ENCODE data around the gene C2CD3. TPM values are rescaled to one million over a fixed set of nuclear protein-coding genes. Genes with fewer than 3 reads are reported as not detected.
A peak's percentile ranks its signal among the peaks of the same experiment; 100 is the strongest.

C2CD3 gene
- total RNA-seq: 10 to 100 TPM; 18.7 to 23.4 TPM
- polyA plus RNA-seq (ENCODE audit: insufficient read length in 2 of 2): 10 to 100 TPM; 22.1 to 22.8 TPM
- long read RNA-seq, donor 1, partial matches to known transcripts: 29 of 50 reads
- long read RNA-seq, donor 1, other reads (novel, unspliced or antisense): 21 of 50 reads
- long read RNA-seq, donor 2: 0 reads
- long read RNA-seq, donor 3: 0 reads
- long read RNA-seq, donor 4: 0 reads

GRCh38 chr11:74170694-74171629 is at the start of gene C2CD3, which contains the start of gene PPME1:
TSS of gene C2CD3 (minus strand) at chr11:74171002. CDS start at chr11:74170792, 210 bp downstream.
TSS of gene PPME1 (plus strand) at chr11:74171289. CDS start at chr11:74171422, 133 bp downstream.
- DNase-seq (ENCODE audit: low read depth in 4 of 6, low spot score in 6 of 6): peak; percentile 95 to 100 (median 99)
- peak within 1 kb of the TSS; percentile 94 for H3K4me3 ChIP-seq (ENCODE audit: low read depth, low read length)
- H3K27me3 ChIP-seq (ENCODE audit: control insufficient read depth, insufficient read depth, low read length): no peaks in the 10 kb centered on the region
- H3K27ac ChIP-seq (ENCODE audit: low read depth, low read length): peak within 1 kb of the TSS; percentile 90
- no peaks in the 10 kb centered on the region for H3K4me1 ChIP-seq (ENCODE audit: control insufficient read depth, insufficient read depth, low read length)
- H3K36me3 ChIP-seq (ENCODE audit: control insufficient read depth, insufficient read depth, low read length): peaks cover 2% of the 10 kb centered on the region
- WGBS (ENCODE audit: insufficient coverage): under 1% methylated on average over 61 of the region's 68 CpGs
- no peaks in the 10 kb centered on the region for H3K9me3 ChIP-seq (ENCODE audit: control insufficient read depth, insufficient read depth, low read length)

GRCh38 chr11:74220376-74220775 is 49.6 kb upstream of the C2CD3 start:
- Histone ChIP-seq H3K4me3 (ENCODE audit: low read depth, low read length) (no peak overlapping the region), H3K36me3 (ENCODE audit: control insufficient read depth, insufficient read depth, low read length) (peaks cover 3% of the 10 kb centered on the region), H3K4me1 (ENCODE audit: control insufficient read depth, insufficient read depth, low read length) (no peaks in the 10 kb centered on the region), H3K9me3 (ENCODE audit: control insufficient read depth, insufficient read depth, low read length) (peaks cover 1% of the 10 kb centered on the region), H3K27ac (ENCODE audit: low read depth, low read length) (no peak overlapping the region), H3K27me3 (ENCODE audit: control insufficient read depth, insufficient read depth, low read length) (no peaks in the 10 kb centered on the region)
- WGBS (ENCODE audit: insufficient coverage): 100% methylated on average over 1 of the region's 1 CpG
- no peak for DNase-seq (ENCODE audit: low read depth in 4 of 6, low spot score in 6 of 6)

GRCh38 chr11:74212533-74212932 is 41.7 kb upstream of the C2CD3 start:
- no peak overlapping the region for H3K4me3 ChIP-seq (ENCODE audit: low read depth, low read length)
- H3K36me3 ChIP-seq (ENCODE audit: control insufficient read depth, insufficient read depth, low read length): peaks cover 10% of the 10 kb centered on the region
- 89% methylated on average over 1 of the region's 2 CpGs for WGBS (ENCODE audit: insufficient coverage)

GRCh38 chr11:74208507-74208906 is 37.7 kb upstream of the C2CD3 start:
- no peaks in the 10 kb centered on the region for H3K9me3 ChIP-seq (ENCODE audit: control insufficient read depth, insufficient read depth, low read length)

More at GRCh38 chr11:74212533-74212932, 41.7 kb upstream of the C2CD3 start:
- no peaks in the 10 kb centered on the region for H3K4me1 ChIP-seq (ENCODE audit: control insufficient read depth, insufficient read depth, low read length)
- no peaks in the 10 kb centered on the region for H3K27me3 ChIP-seq (ENCODE audit: control insufficient read depth, insufficient read depth, low read length)
- H3K9me3 ChIP-seq (ENCODE audit: control insufficient read depth, insufficient read depth, low read length): no peaks in the 10 kb centered on the region
- no peak overlapping the region for H3K27ac ChIP-seq (ENCODE audit: low read depth, low read length)
- no peak for DNase-seq (ENCODE audit: low read depth in 4 of 6, low spot score in 6 of 6)

GRCh38 chr11:74206746-74207145 is 35.9 kb upstream of the C2CD3 start:
- DNase-seq (ENCODE audit: low read depth in 4 of 6, low spot score in 6 of 6): no peak
- Histone ChIP-seq H3K9me3 (ENCODE audit: control insufficient read depth, insufficient read depth, low read length) (no peaks in the 10 kb centered on the region), H3K36me3 (ENCODE audit: control insufficient read depth, insufficient read depth, low read length) (peaks cover 4% of the 10 kb centered on the region), H3K27ac (ENCODE audit: low read depth, low read length) (no peak overlapping the region), H3K27me3 (ENCODE audit: control insufficient read depth, insufficient read depth, low read length) (no peaks in the 10 kb centered on the region), H3K4me1 (ENCODE audit: control insufficient read depth, insufficient read depth, low read length) (no peaks in the 10 kb centered on the region), H3K4me3 (ENCODE audit: low read depth, low read length) (no peak overlapping the region)
- 100% methylated on average over 1 of the region's 1 CpG for WGBS (ENCODE audit: insufficient coverage)

More at GRCh38 chr11:74208507-74208906, 37.7 kb upstream of the C2CD3 start:
- peaks cover 10% of the 10 kb centered on the region for H3K36me3 ChIP-seq (ENCODE audit: control insufficient read depth, insufficient read depth, low read length)
- no peak for DNase-seq (ENCODE audit: low read depth in 4 of 6, low spot score in 6 of 6)
- H3K27me3 ChIP-seq (ENCODE audit: control insufficient read depth, insufficient read depth, low read length): no peaks in the 10 kb centered on the region
- no peaks in the 10 kb centered on the region for H3K4me1 ChIP-seq (ENCODE audit: control insufficient read depth, insufficient read depth, low read length)
- no peak overlapping the region for H3K27ac ChIP-seq (ENCODE audit: low read depth, low read length)
- H3K4me3 ChIP-seq (ENCODE audit: low read depth, low read length): no peak overlapping the region

GRCh38 chr11:74205181-74205580 is 34.4 kb upstream of the C2CD3 start:
- no peak overlapping the region for H3K4me3 ChIP-seq (ENCODE audit: low read depth, low read length)
- WGBS (ENCODE audit: insufficient coverage): no CpG with 5 or more reads among the region's 1 CpG
- no peaks in the 10 kb centered on the region for H3K27me3 ChIP-seq (ENCODE audit: control insufficient read depth, insufficient read depth, low read length)
- H3K36me3 ChIP-seq (ENCODE audit: control insufficient read depth, insufficient read depth, low read length): peaks cover 4% of the 10 kb centered on the region
- DNase-seq (ENCODE audit: low read depth in 4 of 6, low spot score in 6 of 6): no peak
- H3K27ac ChIP-seq (ENCODE audit: low read depth, low read length): no peak overlapping the region
- H3K9me3 ChIP-seq (ENCODE audit: control insufficient read depth, insufficient read depth, low read length): no peaks in the 10 kb centered on the region
- H3K4me1 ChIP-seq (ENCODE audit: control insufficient read depth, insufficient read depth, low read length): no peaks in the 10 kb centered on the region

GRCh38 chr11:74204701-74205100 is 33.9 kb upstream of the C2CD3 start:
- Histone ChIP-seq H3K9me3 (ENCODE audit: control insufficient read depth, insufficient read depth, low read length) (no peaks in the 10 kb centered on the region), H3K27me3 (ENCODE audit: control insufficient read depth, insufficient read depth, low read length) (no peaks in the 10 kb centered on the region), H3K27ac (ENCODE audit: low read depth, low read length) (no peak overlapping the region), H3K4me1 (ENCODE audit: control insufficient read depth, insufficient read depth, low read length) (no peaks in the 10 kb centered on the region), H3K4me3 (ENCODE audit: low read depth, low read length) (no peak overlapping the region), H3K36me3 (ENCODE audit: control insufficient read depth, insufficient read depth, low read length) (peaks cover 4% of the 10 kb centered on the region)
- no peak for DNase-seq (ENCODE audit: low read depth in 4 of 6, low spot score in 6 of 6)
- WGBS (ENCODE audit: insufficient coverage): 100% methylated on average over 1 of the region's 1 CpG

GRCh38 chr11:74203966-74204365 is 33.2 kb upstream of the C2CD3 start:
- Histone ChIP-seq H3K9me3 (ENCODE audit: control insufficient read depth, insufficient read depth, low read length) (no peaks in the 10 kb centered on the region), H3K4me1 (ENCODE audit: control insufficient read depth, insufficient read depth, low read length) (no peaks in the 10 kb centered on the region), H3K4me3 (ENCODE audit: low read depth, low read length) (no peak overlapping the region), H3K27ac (ENCODE audit: low read depth, low read length) (peak overlapping the region; percentile 16), H3K36me3 (ENCODE audit: control insufficient read depth, insufficient read depth, low read length) (peaks cover under 1% of the 10 kb centered on the region), H3K27me3 (ENCODE audit: control insufficient read depth, insufficient read depth, low read length) (no peaks in the 10 kb centered on the region)
- no CpG with 5 or more reads among the region's 2 CpGs for WGBS (ENCODE audit: insufficient coverage)
- DNase-seq (ENCODE audit: low read depth in 4 of 6, low spot score in 6 of 6): no peak

- H3K9me3 ChIP-seq (ENCODE audit: control insufficient read depth, insufficient read depth, low read length): no peaks in the 10 kb centered on the region
- WGBS (ENCODE audit: insufficient coverage): no CpG with 5 or more reads among the region's 2 CpGs
- no peaks in the 10 kb centered on the region for H3K4me1 ChIP-seq (ENCODE audit: control insufficient read depth, insufficient read depth, low read length)
- no peaks in the 10 kb centered on the region for H3K27me3 ChIP-seq (ENCODE audit: control insufficient read depth, insufficient read depth, low read length)
- no peaks in the 10 kb centered on the region for H3K36me3 ChIP-seq (ENCODE audit: control insufficient read depth, insufficient read depth, low read length)
- no peak for DNase-seq (ENCODE audit: low read depth in 4 of 6, low spot score in 6 of 6)
- H3K27ac ChIP-seq (ENCODE audit: low read depth, low read length): no peak overlapping the region
- H3K4me3 ChIP-seq (ENCODE audit: low read depth, low read length): no peak overlapping the region
These were observed 26.1 kb upstream of the C2CD3 start for GRCh38 chr11:74196781-74197486.
